K562 (cell line): ENCODE measurements around the gene IRAG1. TPM values are rescaled to one million over a fixed set of nuclear protein-coding genes. Genes with fewer than 3 reads are reported as not detected.

ENCODE experiments used
- BCOR ChIP-seq: fragments of 450-650 bp; IDR thresholded peaks from 2 replicates; pipeline ENCODE4 v1.6.1; 2016
- CBX5 ChIP-seq: IDR thresholded peaks from 2 replicates; pipeline ENCODE4 v1.6.1; 2014; ENCODE audit warnings: low read depth, borderline replicate concordance
- CCNT2 ChIP-seq: IDR thresholded peaks from 2 replicates; pipeline ENCODE4 v1.6.1; 2011; ENCODE audit warnings: borderline replicate concordance, low read depth, mild to moderate bottlenecking, moderate library complexity, mixed read lengths, low read length; ENCODE audit not compliant: insufficient read length; ENCODE audit errors: extremely low read depth
- CEBPB ChIP-seq: fragments of 450-650 bp; IDR thresholded peaks from 2 replicates; pipeline ENCODE4 v1.6.1; 2016; ENCODE audit warnings: missing genetic modification characterization, missing compliant biosample characterization
- DACH1 ChIP-seq: fragments of 450-650 bp; IDR thresholded peaks from 2 replicates; pipeline ENCODE4 v1.6.1; 2018; ENCODE audit not compliant: partially characterized antibody
- E2F3 ChIP-seq: fragments of 250-450 bp; sonication (Bioruptor Pico); IDR thresholded peaks from 2 replicates; pipeline ENCODE4 v1.4.0; 2020; ENCODE audit warnings: mild to moderate bottlenecking
- EHMT2 ChIP-seq: fragments of 450-650 bp; IDR thresholded peaks from 2 replicates; pipeline ENCODE4 v1.6.1; 2018; ENCODE audit warnings: antibody characterized with exemption
- HDAC2 ChIP-seq: fragments of 450-650 bp; IDR thresholded peaks from 2 replicates; pipeline ENCODE4 v1.6.1; 2016; ENCODE audit warnings: mild to moderate bottlenecking
- HDAC3 ChIP-seq: fragments of 450-650 bp; IDR thresholded peaks from 2 replicates; pipeline ENCODE4 v1.6.1; 2018; ENCODE audit warnings: borderline replicate concordance, mild to moderate bottlenecking, moderate library complexity; ENCODE audit not compliant: partially characterized antibody
- HOXB6 ChIP-seq: fragments of 250-450 bp; sonication (Bioruptor Pico); IDR thresholded peaks from 2 replicates; pipeline ENCODE4 v1.5.1; 2022; ENCODE audit warnings: mild to moderate bottlenecking, borderline replicate concordance
- KDM4B ChIP-seq, 2 experiments: fragments of 450-650 bp in 1 of 2; sonication (generic) in 1 of 2; IDR thresholded peaks; 2 replicates each; pipeline ENCODE4 v1.6.1; 2016 to 2017; ENCODE audit warnings: borderline replicate concordance in 2 of 2, antibody characterized with exemption in 1 of 2, low read depth in 1 of 2, mild to moderate bottlenecking in 1 of 2
- NBN ChIP-seq: fragments of 450-650 bp; IDR thresholded peaks from 2 replicates; pipeline ENCODE4 v1.6.1; 2016; ENCODE audit warnings: low read depth, mild to moderate bottlenecking
- NCOA6 ChIP-seq: fragments of 450-650 bp; IDR thresholded peaks from 2 replicates; pipeline ENCODE4 v1.6.1; 2017; ENCODE audit warnings: mild to moderate bottlenecking
- NCOR1 ChIP-seq: fragments of 450-650 bp; IDR thresholded peaks from 2 replicates; pipeline ENCODE4 v1.6.1; 2016; ENCODE audit warnings: mild to moderate bottlenecking, moderate library complexity
- NR3C1 ChIP-seq: sonication (generic); formaldehyde crosslinking; IDR thresholded peaks from 2 replicates; pipeline ENCODE4 v1.8.1; 2022; ENCODE audit warnings: missing genetic modification reagents
- PRMT5 ChIP-seq: sonication (generic); formaldehyde crosslinking; IDR thresholded peaks from 2 replicates; pipeline ENCODE4 v1.5.0; 2020; ENCODE audit warnings: missing genetic modification reagents
- SAFB ChIP-seq: fragments of 200-400 bp; formaldehyde crosslinking; IDR thresholded peaks from 2 replicates; pipeline ENCODE4 v1.6.1; 2017; ENCODE audit warnings: low read depth, low read length, borderline replicate concordance
- SLC30A9 ChIP-seq: fragments of 250-450 bp; sonication (Bioruptor Pico); IDR thresholded peaks from 2 replicates; pipeline ENCODE4 v1.8.0; 2022; ENCODE audit warnings: mild to moderate bottlenecking, moderate library complexity
- SOX6 ChIP-seq: fragments of 450-650 bp; IDR thresholded peaks from 2 replicates; pipeline ENCODE4 v1.6.1; 2014; ENCODE audit warnings: mild to moderate bottlenecking
- TCF3 ChIP-seq: sonication (generic); formaldehyde crosslinking; IDR thresholded peaks from 2 replicates; pipeline ENCODE4 v1.4.0; 2020; ENCODE audit warnings: mild to moderate bottlenecking, missing genetic modification reagents
- ZNF311 ChIP-seq: fragments of 250-450 bp; sonication (Bioruptor Pico); IDR thresholded peaks from 2 replicates; pipeline ENCODE4 v1.4.0; 2020; ENCODE audit warnings: mild to moderate bottlenecking, moderate library complexity
- polyA plus RNA-seq, 8 experiments: library from polyadenylated mRNA; depleted of rRNA in 4 of 8; stranded (reverse) in 5 of 8; unstranded in 3 of 8; fragments of >200 nt; fragmentation: Nextera tagmentation in 2 of 8; fragmentation: Illumina TruSeq in 1 of 8; extraction: Ambion mirVana in 2 of 8; extraction: Trizol in 1 of 8; gene quantifications; 2 replicates each; pipeline versions ENCODE4 v1.2.1 to v1.2.3, GENCODE V29; 2011 to 2014; ENCODE audit warnings: inconsistent platforms in 1 of 8, missing spikeins in 1 of 8
- total RNA-seq, 7 experiments: library from RNA; depleted of rRNA in 6 of 7; stranded (reverse); fragments of >200 nt in 6 of 7; fragmentation: Illumina TruSeq in 2 of 7; extraction: Trizol in 2 of 7; gene quantifications; 2 replicates each; pipeline versions ENCODE4 v1.2.1 to v1.2.3, GENCODE V29; 2011 to 2021; ENCODE audit warnings: low replicate concordance in 1 of 7
- TF ChIP-seq, protein P1 (sequence below): sonication (generic); formaldehyde crosslinking; IDR thresholded peaks from 2 replicates; pipeline ENCODE4 v1.8.1; 2023; ENCODE audit warnings: mild to moderate bottlenecking, missing genetic modification reagents
- TF ChIP-seq, protein P2 (sequence below), 2 experiments: fragments of 150-350 bp in 1 of 2; IDR thresholded peaks; 2 replicates each; pipeline ENCODE4 v1.6.1; 2012 to 2016; ENCODE audit warnings: low read depth in 2 of 2, low read length in 2 of 2, mild to moderate bottlenecking in 1 of 2, moderate library complexity in 1 of 2
- TF ChIP-seq, protein P3 (sequence below), 2 experiments: fragments of 450-650 bp; IDR thresholded peaks; 2 replicates each; pipeline ENCODE4 v1.6.1; 2016

IRAG1 gene
- total and polyA plus RNA-seq, 9 of the 15 experiments (the other 6 are each of a cell fraction or from before 2014, with no cell fraction given) = 0.01 to 0.22 (median 0.09) TPM; not detected in 1

DNA sequence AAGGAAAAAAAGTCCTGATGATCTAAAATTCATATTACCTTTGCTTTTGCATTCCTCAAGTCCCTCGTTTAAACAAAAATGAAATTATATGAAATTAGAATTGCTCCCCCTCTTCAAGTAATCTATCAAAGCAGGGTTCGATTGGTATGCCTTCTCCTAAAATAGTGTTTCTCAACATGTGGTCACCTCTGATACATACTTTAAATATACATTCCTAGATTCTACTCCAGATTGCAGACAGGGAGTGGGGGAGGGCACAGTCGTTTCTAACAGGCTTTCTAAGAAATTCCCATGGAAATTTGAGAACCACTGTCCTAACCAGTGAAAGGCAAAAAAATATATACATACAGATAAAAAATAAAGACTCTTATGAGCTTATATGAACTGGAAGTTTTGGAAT lies 22.6 kb upstream of the IRAG1 start (continued):
- TF ChIP-seq HOXB6 (no peak), HDAC2 (0 out of 2 replicates have a peak, but pooled peaks have one; percentile 42), PRMT5 (CRISPR knock-in tag) (no peak), CBX5 (no peak), BCOR (no peak), NBN (no peak), NCOA6 (0 out of 2 replicates have a peak, but pooled peaks have one; percentile 12), SAFB (no peak), NR3C1 (CRISPR knock-in tag) (no peak), SOX6 (peak; percentile 40; the same call in 1 of the 2 replicates), DACH1 (no peak), TCF3 (CRISPR knock-in tag) (peak; percentile 74), NCOR1 (peak; percentile 62; the same call in 1 of the 2 replicates), E2F3 (CRISPR knock-in tag) (no peak), CEBPB (tag) (peak; percentile 50), KDM4B (IDR thresholded peaks at IDR 0.05; ENCODE audit: borderline replicate concordance in 2 of 2, low read depth in 1 of 2) (no peak), HDAC3 (peak; percentile 40), EHMT2 (no peak), SLC30A9 (CRISPR knock-in tag) (no peak), CCNT2 (peak; percentile 26), ZNF311 (CRISPR knock-in tag) (no peak)
- TF ChIP-seq, protein P1, sequence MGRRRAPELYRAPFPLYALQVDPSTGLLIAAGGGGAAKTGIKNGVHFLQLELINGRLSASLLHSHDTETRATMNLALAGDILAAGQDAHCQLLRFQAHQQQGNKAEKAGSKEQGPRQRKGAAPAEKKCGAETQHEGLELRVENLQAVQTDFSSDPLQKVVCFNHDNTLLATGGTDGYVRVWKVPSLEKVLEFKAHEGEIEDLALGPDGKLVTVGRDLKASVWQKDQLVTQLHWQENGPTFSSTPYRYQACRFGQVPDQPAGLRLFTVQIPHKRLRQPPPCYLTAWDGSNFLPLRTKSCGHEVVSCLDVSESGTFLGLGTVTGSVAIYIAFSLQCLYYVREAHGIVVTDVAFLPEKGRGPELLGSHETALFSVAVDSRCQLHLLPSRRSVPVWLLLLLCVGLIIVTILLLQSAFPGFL (CRISPR knock-in tag) = no peak
- TF ChIP-seq, protein P2, sequence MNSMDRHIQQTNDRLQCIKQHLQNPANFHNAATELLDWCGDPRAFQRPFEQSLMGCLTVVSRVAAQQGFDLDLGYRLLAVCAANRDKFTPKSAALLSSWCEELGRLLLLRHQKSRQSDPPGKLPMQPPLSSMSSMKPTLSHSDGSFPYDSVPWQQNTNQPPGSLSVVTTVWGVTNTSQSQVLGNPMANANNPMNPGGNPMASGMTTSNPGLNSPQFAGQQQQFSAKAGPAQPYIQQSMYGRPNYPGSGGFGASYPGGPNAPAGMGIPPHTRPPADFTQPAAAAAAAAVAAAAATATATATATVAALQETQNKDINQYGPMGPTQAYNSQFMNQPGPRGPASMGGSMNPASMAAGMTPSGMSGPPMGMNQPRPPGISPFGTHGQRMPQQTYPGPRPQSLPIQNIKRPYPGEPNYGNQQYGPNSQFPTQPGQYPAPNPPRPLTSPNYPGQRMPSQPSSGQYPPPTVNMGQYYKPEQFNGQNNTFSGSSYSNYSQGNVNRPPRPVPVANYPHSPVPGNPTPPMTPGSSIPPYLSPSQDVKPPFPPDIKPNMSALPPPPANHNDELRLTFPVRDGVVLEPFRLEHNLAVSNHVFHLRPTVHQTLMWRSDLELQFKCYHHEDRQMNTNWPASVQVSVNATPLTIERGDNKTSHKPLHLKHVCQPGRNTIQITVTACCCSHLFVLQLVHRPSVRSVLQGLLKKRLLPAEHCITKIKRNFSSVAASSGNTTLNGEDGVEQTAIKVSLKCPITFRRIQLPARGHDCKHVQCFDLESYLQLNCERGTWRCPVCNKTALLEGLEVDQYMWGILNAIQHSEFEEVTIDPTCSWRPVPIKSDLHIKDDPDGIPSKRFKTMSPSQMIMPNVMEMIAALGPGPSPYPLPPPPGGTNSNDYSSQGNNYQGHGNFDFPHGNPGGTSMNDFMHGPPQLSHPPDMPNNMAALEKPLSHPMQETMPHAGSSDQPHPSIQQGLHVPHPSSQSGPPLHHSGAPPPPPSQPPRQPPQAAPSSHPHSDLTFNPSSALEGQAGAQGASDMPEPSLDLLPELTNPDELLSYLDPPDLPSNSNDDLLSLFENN (IDR thresholded peaks at IDR 0.05; ENCODE audit: low read depth in 2 of 2, low read length in 2 of 2) = peak in 1 of 2 experiments; percentile 83; a peak in 2 of 4 replicates
- TF ChIP-seq, protein P3, sequence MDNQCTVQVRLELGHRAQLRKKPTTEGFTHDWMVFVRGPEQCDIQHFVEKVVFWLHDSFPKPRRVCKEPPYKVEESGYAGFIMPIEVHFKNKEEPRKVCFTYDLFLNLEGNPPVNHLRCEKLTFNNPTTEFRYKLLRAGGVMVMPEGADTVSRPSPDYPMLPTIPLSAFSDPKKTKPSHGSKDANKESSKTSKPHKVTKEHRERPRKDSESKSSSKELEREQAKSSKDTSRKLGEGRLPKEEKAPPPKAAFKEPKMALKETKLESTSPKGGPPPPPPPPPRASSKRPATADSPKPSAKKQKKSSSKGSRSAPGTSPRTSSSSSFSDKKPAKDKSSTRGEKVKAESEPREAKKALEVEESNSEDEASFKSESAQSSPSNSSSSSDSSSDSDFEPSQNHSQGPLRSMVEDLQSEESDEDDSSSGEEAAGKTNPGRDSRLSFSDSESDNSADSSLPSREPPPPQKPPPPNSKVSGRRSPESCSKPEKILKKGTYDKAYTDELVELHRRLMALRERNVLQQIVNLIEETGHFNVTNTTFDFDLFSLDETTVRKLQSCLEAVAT (IDR thresholded peaks at IDR 0.05) = peak in 1 of 2 experiments; percentile 99; a peak in 2 of 4 replicates
